D721Med (cell line): ENCODE data around the gene TRPC4.

Source experiments
- DNase-seq: peaks from one replicate; pipeline ENCODE4 v3.0.0; 2011; ENCODE audit warnings: low spot score; ENCODE audit not compliant: insufficient read length
- FAIRE-seq: peaks from 2 replicates; lab custom pipeline; 2011; peaks lifted over from hg19 to GRCh38; lab: Jason Lieb, UNC
- TF ChIP-seq, protein P1 (sequence below): IDR thresholded peaks from 2 replicates; pipeline ENCODE4 v1.5.1; 2012; ENCODE audit warnings: mild to moderate bottlenecking, control low read depth; ENCODE audit not compliant: insufficient read depth; ENCODE audit errors: missing control alignments

TRPC4 gene

DNA sequence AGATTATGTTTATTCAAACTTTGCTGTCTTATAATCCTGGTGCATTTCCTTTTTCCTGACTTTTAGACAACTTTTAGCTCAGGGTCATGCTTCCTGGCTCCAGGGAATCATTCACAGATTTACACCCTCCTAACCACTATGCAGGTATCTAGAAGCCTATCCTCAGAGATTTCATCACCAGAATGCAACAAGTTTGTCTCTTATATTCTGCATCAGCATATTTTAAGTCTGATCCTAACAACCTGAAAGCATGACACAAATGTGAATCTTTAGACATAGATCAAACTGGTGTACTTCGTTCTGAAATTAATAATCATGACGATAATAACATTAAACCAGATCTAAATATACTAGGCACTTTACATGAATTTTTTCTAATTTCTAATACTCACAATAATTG is 100.0 kb downstream of the TRPC4 start:
- no peak for FAIRE-seq
- DNase-seq, result no peak
- TF ChIP-seq, protein P1, sequence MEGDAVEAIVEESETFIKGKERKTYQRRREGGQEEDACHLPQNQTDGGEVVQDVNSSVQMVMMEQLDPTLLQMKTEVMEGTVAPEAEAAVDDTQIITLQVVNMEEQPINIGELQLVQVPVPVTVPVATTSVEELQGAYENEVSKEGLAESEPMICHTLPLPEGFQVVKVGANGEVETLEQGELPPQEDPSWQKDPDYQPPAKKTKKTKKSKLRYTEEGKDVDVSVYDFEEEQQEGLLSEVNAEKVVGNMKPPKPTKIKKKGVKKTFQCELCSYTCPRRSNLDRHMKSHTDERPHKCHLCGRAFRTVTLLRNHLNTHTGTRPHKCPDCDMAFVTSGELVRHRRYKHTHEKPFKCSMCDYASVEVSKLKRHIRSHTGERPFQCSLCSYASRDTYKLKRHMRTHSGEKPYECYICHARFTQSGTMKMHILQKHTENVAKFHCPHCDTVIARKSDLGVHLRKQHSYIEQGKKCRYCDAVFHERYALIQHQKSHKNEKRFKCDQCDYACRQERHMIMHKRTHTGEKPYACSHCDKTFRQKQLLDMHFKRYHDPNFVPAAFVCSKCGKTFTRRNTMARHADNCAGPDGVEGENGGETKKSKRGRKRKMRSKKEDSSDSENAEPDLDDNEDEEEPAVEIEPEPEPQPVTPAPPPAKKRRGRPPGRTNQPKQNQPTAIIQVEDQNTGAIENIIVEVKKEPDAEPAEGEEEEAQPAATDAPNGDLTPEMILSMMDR, result no peak

DNA sequence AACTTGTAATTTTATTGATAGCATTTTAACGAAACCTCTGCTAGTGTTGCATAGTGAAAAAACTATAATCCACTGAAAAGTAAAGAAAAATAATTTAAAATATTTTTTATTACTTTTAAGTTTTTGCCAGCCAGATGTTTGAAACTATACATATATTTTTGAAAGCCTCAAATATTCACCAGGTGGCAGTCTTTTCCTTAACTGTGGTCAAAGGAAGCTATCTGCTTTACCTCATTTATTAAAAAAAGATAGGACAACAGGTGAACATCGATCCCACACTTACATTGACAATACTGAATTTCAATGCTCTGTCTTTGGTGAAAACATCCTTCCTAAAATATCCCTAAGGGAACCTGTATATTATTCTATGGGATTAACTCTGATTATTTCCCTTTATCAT is 100.5 kb downstream of the TRPC4 start:
- FAIRE-seq (no peak), DNase-seq (no peak)
- TF ChIP-seq, protein P1, result peak; percentile 28

DNA sequence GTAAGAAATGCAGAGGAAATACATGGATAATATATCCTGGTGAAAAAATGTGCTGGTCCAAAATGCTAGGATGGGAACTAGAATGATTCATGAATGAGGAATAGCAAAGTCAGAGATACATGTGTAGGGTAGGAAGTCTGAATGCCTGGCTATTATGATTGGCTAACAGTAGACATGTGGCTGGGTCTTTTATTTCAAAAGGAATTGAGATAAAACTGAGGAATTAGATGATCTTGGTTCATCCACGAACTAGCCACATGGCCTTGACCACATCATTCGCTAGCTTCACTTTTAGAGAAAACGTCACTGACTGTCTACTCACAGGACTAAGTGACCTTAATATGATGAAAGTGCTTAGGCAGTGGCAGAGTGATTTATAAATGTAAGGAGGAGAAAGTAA is 103.1 kb downstream of the TRPC4 start:
- TF ChIP-seq, protein P1, result no peak
- DNase-seq (no peak), FAIRE-seq (no peak)

DNA sequence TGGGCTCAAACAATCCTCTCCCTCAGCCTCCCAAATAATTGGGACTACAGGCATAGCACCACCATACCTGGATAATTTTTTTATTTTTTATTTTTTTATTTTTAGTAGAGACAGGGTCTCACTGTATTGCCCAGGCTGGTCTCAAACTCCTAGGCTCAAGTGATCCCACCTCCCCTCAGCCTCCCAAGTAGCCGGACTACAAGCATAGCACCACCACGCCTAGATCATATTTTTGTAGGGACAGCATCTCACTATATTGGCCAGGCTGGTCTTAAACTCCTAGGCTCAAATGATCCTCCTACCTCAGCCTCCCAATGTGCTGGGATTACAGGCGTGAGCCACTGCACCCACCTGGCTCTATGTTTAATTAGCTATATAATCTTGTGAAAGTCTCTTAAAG is 114.2 kb downstream of the TRPC4 start:
- no peak for FAIRE-seq
- DNase-seq, result no peak
- TF ChIP-seq, protein P1, result no peak

DNA sequence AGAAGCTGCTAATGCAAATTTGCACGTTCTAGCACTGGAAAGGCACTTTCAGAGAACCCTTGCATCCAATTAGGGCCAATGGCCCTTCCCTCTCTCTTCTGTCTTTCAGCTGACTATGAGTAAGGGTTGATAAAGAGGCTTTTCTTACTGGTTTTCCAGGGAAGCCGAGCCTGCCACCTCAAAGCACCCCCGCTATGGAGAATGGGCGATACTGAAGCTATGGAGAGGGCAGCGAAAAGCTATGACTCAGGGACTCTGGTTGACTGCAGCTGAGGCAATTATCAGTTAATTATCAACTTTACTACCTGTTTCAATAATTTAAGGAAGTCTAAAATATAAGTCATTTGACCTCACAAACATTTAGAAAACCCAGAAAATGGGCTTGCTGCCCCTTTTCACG is 115.8 kb downstream of the TRPC4 start:
- TF ChIP-seq, protein P1, result no peak
- no peak for DNase-seq
- FAIRE-seq, result no peak

DNA sequence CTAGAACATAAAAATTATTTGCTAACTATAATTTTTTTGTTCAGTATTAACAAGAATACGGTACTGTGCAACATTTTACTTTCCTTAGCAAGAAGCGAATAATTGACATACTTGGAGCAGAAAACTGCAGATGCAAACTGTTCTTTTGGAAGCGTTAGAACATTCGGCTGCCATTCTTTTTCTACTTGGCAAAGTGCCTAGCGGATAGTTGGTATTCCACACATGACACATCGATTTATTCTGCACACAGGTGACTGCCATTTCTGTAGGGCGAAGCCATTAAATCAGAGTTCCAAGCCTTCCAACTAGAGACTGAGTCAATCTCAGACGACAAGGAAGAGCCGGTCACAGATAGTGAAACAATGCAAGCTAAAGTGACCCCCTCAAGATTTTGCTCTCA is 117.4 kb downstream of the TRPC4 start:
- DNase-seq (no peak), FAIRE-seq (no peak)
- TF ChIP-seq, protein P1, result no peak

DNA sequence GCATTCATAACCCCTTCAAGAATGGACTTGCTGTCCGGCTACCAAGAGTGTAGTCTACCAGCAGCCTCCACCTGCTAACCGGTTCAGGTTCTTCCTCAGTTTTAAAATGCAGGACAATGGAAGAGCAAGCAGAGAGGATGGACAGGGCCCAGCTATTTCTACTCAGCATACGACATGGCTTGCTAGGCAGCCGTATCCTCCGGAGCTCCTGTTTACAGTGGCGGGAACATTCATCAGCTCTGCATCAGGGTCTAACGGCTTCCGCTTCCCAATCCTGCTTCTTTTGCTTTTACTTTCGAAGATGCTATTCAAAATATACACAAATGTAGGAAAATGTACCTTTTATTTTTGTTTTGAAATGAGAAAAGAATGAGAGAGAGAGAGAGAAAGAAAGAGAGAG is 118.5 kb downstream of the TRPC4 start:
- FAIRE-seq (no peak), DNase-seq (no peak)
- TF ChIP-seq, protein P1, result no peak
